HFFc6 (cell line): ENCODE data around the gene SNUPN. TPM values are rescaled to one million over a fixed set of nuclear protein-coding genes. Genes with fewer than 3 reads are reported as not detected.

Source experiments
- DNase-seq: peaks from one replicate; pipeline ENCODE4 v3.0.0-alpha.2; 2018
- H3K27ac Mint-ChIP-seq: 2 replicates; pipeline ENCODE4 v1.8.0; 2020; ENCODE audit warnings: mild to moderate bottlenecking, mixed read lengths
- H3K27me3 Mint-ChIP-seq: 2 replicates; pipeline ENCODE4 v1.8.0; 2021; ENCODE audit warnings: mild to moderate bottlenecking, moderate library complexity, mixed read lengths; ENCODE audit not compliant: insufficient read depth
- H3K36me3 Mint-ChIP-seq: 2 replicates; pipeline ENCODE4 v1.8.0; 2021; ENCODE audit warnings: low read depth, mixed read lengths
- H3K4me1 Mint-ChIP-seq: 2 replicates; pipeline ENCODE4 v1.8.0; 2020; ENCODE audit warnings: low read depth, mixed read lengths
- H3K4me3 Mint-ChIP-seq: 2 replicates; pipeline ENCODE4 v1.8.0; 2020; ENCODE audit warnings: mild to moderate bottlenecking, moderate library complexity, mixed read lengths
- H3K9me3 Mint-ChIP-seq: 2 replicates; pipeline ENCODE4 v1.8.0; 2020; ENCODE audit warnings: mild to moderate bottlenecking, mixed read lengths
- CTCF ChIP-seq: fragments of 200-600 bp; sonication (generic); IDR thresholded peaks from 2 replicates; pipeline ENCODE4 v1.5.0; 2021; ENCODE audit warnings: antibody characterized with exemption, mild to moderate bottlenecking
- total RNA-seq, 6 experiments: library from RNA; stranded (reverse); fragmentation: NEBNext Ultra II Directional; extraction: Animal tissue kit (Norgen Biotek cat#: 25700); gene quantifications; 2 replicates in 1 of 6; 3 replicates in 5 of 6; pipeline ENCODE4 v1.2.3, GENCODE V29; 2021

Gene SNUPN
- total RNA-seq, 6 experiments from 2014 or later = 22.5 to 28.4 (median 25.1) TPM

- peaks cover 27% of the 10 kb centered on the region for H3K36me3 Mint-ChIP-seq
- peaks cover 79% of the 10 kb centered on the region for H3K4me1 Mint-ChIP-seq
- H3K27ac Mint-ChIP-seq = peak overlapping the region; percentile 96
- peak overlapping the region; percentile 97 for H3K4me3 Mint-ChIP-seq
- H3K27me3 Mint-ChIP-seq = peaks cover 2% of the 10 kb centered on the region; the same call in 1 of the 2 replicates
- peak; percentile 10 for TF ChIP-seq CTCF
- H3K9me3 Mint-ChIP-seq = no peaks in the 10 kb centered on the region
- peak; percentile 29 for DNase-seq
Observed at GRCh38 chr15:75648156-75649000, 22.9 kb upstream of the SNUPN start.

- no peaks in the 10 kb centered on the region for H3K9me3 Mint-ChIP-seq
- H3K4me1 Mint-ChIP-seq = peaks cover 78% of the 10 kb centered on the region
- DNase-seq = peak; percentile 73
- peak; percentile 82 for TF ChIP-seq CTCF
- H3K27me3 Mint-ChIP-seq = peaks cover 2% of the 10 kb centered on the region; the same call in 1 of the 2 replicates
- H3K36me3 Mint-ChIP-seq = peaks cover 27% of the 10 kb centered on the region
- H3K27ac Mint-ChIP-seq = peak within 1 kb of the TSS; percentile 96
- H3K4me3 Mint-ChIP-seq = peak within 1 kb of the TSS; percentile 97
Observed at GRCh38 chr15:75647370-75648155, 22.0 kb upstream of the SNUPN start, which contains the start of gene SNX33. Gene SNX33, plus strand, starts transcription at chr15:75647912. Its CDS starts 1,191 bp downstream, at chr15:75649103.

GRCh38 chr15:75646944-75647364 lies 21.4 kb upstream of the SNUPN start:
- DNase-seq = no peak
- H3K9me3 Mint-ChIP-seq = no peaks in the 10 kb centered on the region

GRCh38 chr15:75646112-75646943 lies 20.8 kb upstream of the SNUPN start:
- Mint-ChIP-seq H3K4me1 (peaks cover 72% of the 10 kb centered on the region), H3K9me3 (no peaks in the 10 kb centered on the region), H3K27me3 (peaks cover 2% of the 10 kb centered on the region; the same call in 1 of the 2 replicates), H3K36me3 (peaks cover 26% of the 10 kb centered on the region), H3K27ac (peak overlapping the region; percentile 92), H3K4me3 (peak overlapping the region; percentile 90)
- no peak for DNase-seq
- TF ChIP-seq CTCF = no peak

More at GRCh38 chr15:75646944-75647364, 21.4 kb upstream of the SNUPN start:
- peaks cover 77% of the 10 kb centered on the region for H3K4me1 Mint-ChIP-seq
- peaks cover 2% of the 10 kb centered on the region; the same call in 1 of the 2 replicates for H3K27me3 Mint-ChIP-seq
- H3K27ac Mint-ChIP-seq = peak overlapping the region; percentile 92
- peaks cover 27% of the 10 kb centered on the region for H3K36me3 Mint-ChIP-seq
- peak overlapping the region; percentile 90 for H3K4me3 Mint-ChIP-seq
- no peak for TF ChIP-seq CTCF

- peak overlapping the region; percentile 79 for H3K27ac Mint-ChIP-seq
- peak; percentile 10; the same call in 1 of the 2 replicates for TF ChIP-seq CTCF
Observed at GRCh38 chr15:75644376-75644775, 18.9 kb upstream of the SNUPN start.

More at GRCh38 chr15:75644376-75644775, 18.9 kb upstream of the SNUPN start:
- H3K4me3 Mint-ChIP-seq = peak overlapping the region; percentile 58
- peaks cover 60% of the 10 kb centered on the region for H3K4me1 Mint-ChIP-seq
- peaks cover 2% of the 10 kb centered on the region; the same call in 1 of the 2 replicates for H3K27me3 Mint-ChIP-seq
- H3K36me3 Mint-ChIP-seq = peaks cover 6% of the 10 kb centered on the region
- no peaks in the 10 kb centered on the region for H3K9me3 Mint-ChIP-seq
- no peak for DNase-seq
